Neural crest cell (in vitro differentiated cells): ENCODE results near the gene DHRS11. TPM values are rescaled to one million over a fixed set of nuclear protein-coding genes. Genes with fewer than 3 reads are reported as not detected.

Source experiments
- DNase-seq: peaks from one replicate; pipeline ENCODE4 v3.0.0; 2021; ENCODE audit warnings: low read depth, mixed read lengths, low spot score
- H3K27ac Mint-ChIP-seq: one replicate; pipeline ENCODE4 v1.8.0; 2021; ENCODE audit warnings: mild to moderate bottlenecking, mixed read lengths; ENCODE audit not compliant: unreplicated experiment
- H3K27me3 Mint-ChIP-seq: 2 replicates; pipeline ENCODE4 v1.8.0; 2021; ENCODE audit warnings: low read depth, mild to moderate bottlenecking, mixed read lengths
- H3K36me3 Mint-ChIP-seq: 2 replicates; pipeline ENCODE4 v1.8.0; 2021; ENCODE audit warnings: low read depth, mild to moderate bottlenecking, mixed read lengths
- H3K4me1 Mint-ChIP-seq: 2 replicates; pipeline ENCODE4 v1.8.0; 2021; ENCODE audit warnings: mixed read lengths
- H3K4me3 Mint-ChIP-seq: one replicate; pipeline ENCODE4 v1.8.0; 2021; ENCODE audit warnings: mild to moderate bottlenecking, mixed read lengths
- H3K9me3 Mint-ChIP-seq: 2 replicates; pipeline ENCODE4 v1.8.0; 2021; ENCODE audit warnings: mixed read lengths
- CTCF ChIP-seq: fragments of 200-600 bp; sonication (generic); conservative IDR thresholded peaks from 2 replicates; pipeline ENCODE4 v1.5.0; 2021; ENCODE audit warnings: antibody characterized with exemption, mild to moderate bottlenecking
- total RNA-seq: library from RNA; stranded (reverse); gene quantifications from 2 replicates; pipeline ENCODE4 v1.2.1, GENCODE V29; 2021

DHRS11 gene
- total RNA-seq, 1 donor from 2014 or later = 14.7 TPM

- Mint-ChIP-seq H3K27ac (no peak overlapping the region), H3K9me3 (no peaks in the 10 kb centered on the region), H3K4me3 (no peak overlapping the region), H3K27me3 (no peaks in the 10 kb centered on the region), H3K36me3 (no peaks in the 10 kb centered on the region), H3K4me1 (peaks cover 5% of the 10 kb centered on the region)
- TF ChIP-seq CTCF = no peak
- no peak for DNase-seq
Measured at GRCh38 chr17:36623281-36623680, 31.6 kb downstream of the DHRS11 start.

- peaks cover 6% of the 10 kb centered on the region for H3K27me3 Mint-ChIP-seq
- no peak overlapping the region for H3K4me3 Mint-ChIP-seq
- no peaks in the 10 kb centered on the region for H3K9me3 Mint-ChIP-seq
- H3K4me1 Mint-ChIP-seq = peaks cover 5% of the 10 kb centered on the region
- H3K36me3 Mint-ChIP-seq = no peaks in the 10 kb centered on the region
- no peak for DNase-seq
- no peak for TF ChIP-seq CTCF
- no peak overlapping the region for H3K27ac Mint-ChIP-seq
Measured at GRCh38 chr17:36625188-36625587, 33.5 kb downstream of the DHRS11 start.

GRCh38 chr17:36627101-36627500, 35.4 kb downstream of the DHRS11 start:
- Mint-ChIP-seq H3K4me3 (no peak overlapping the region), H3K36me3 (no peaks in the 10 kb centered on the region), H3K27me3 (peaks cover 24% of the 10 kb centered on the region), H3K27ac (no peak overlapping the region), H3K9me3 (no peaks in the 10 kb centered on the region), H3K4me1 (peaks cover 5% of the 10 kb centered on the region)
- no peak for TF ChIP-seq CTCF
- DNase-seq = peak; percentile 33

GRCh38 chr17:36628576-36628975, 36.9 kb downstream of the DHRS11 start:
- Mint-ChIP-seq H3K36me3 (no peaks in the 10 kb centered on the region), H3K9me3 (no peaks in the 10 kb centered on the region), H3K4me3 (no peak overlapping the region), H3K4me1 (peaks cover 5% of the 10 kb centered on the region), H3K27ac (no peak overlapping the region), H3K27me3 (peaks cover 39% of the 10 kb centered on the region)
- TF ChIP-seq CTCF = no peak
- no peak for DNase-seq

GRCh38 chr17:36629252-36629847, 37.7 kb downstream of the DHRS11 start:
- peak; percentile 98 for TF ChIP-seq CTCF
- H3K4me3 Mint-ChIP-seq = no peak overlapping the region
- peaks cover 5% of the 10 kb centered on the region for H3K4me1 Mint-ChIP-seq
- H3K36me3 Mint-ChIP-seq = no peaks in the 10 kb centered on the region
- H3K27me3 Mint-ChIP-seq = peaks cover 47% of the 10 kb centered on the region
- H3K27ac Mint-ChIP-seq = no peak overlapping the region
- H3K9me3 Mint-ChIP-seq = no peaks in the 10 kb centered on the region
- DNase-seq = peak; percentile 93
